Skeletal muscle tissue (tissue), 4 donors: Measurements from ENCODE around the gene PLA2G7. TPM values are rescaled to one million over a fixed set of nuclear protein-coding genes. Genes with fewer than 3 reads are reported as not detected.

Experiments used
- H3K27ac ChIP-seq: one replicate; pipeline ENCODE4 v1.7.0; 2013; ENCODE audit warnings: mild to moderate bottlenecking, low read depth, low read length, inconsistent platforms
- H3K27me3 ChIP-seq, 3 donors: one replicate each; pipeline ENCODE4 v1.7.0; 2013; ENCODE audit warnings: low read length in 3 of 3; ENCODE audit not compliant: control insufficient read depth in 3 of 3, insufficient read depth in 3 of 3
- H3K36me3 ChIP-seq, 3 donors: one replicate each; pipeline ENCODE4 v1.7.0; 2013; ENCODE audit warnings: low read length in 3 of 3; ENCODE audit not compliant: control insufficient read depth in 3 of 3, insufficient read depth in 3 of 3
- H3K4me1 ChIP-seq, 3 donors: one replicate each; pipeline ENCODE4 v1.7.0; 2013; ENCODE audit warnings: low read length in 3 of 3, mild to moderate bottlenecking in 3 of 3; ENCODE audit not compliant: control insufficient read depth in 3 of 3, insufficient read depth in 3 of 3
- H3K4me3 ChIP-seq, 3 donors: one replicate each; pipeline ENCODE4 v1.7.0; 2013; ENCODE audit warnings: low read length in 3 of 3
- H3K9ac ChIP-seq, 3 donors: one replicate each; pipeline ENCODE4 v1.7.0; 2013; ENCODE audit warnings: low read length in 3 of 3, mild to moderate bottlenecking in 3 of 3, moderate library complexity in 2 of 3, low read depth in 1 of 3
- H3K9me3 ChIP-seq, 3 donors: one replicate each; pipeline ENCODE4 v1.7.0; 2013; ENCODE audit warnings: low read length in 3 of 3; ENCODE audit not compliant: control insufficient read depth in 3 of 3
- total RNA-seq: library from RNA; depleted of rRNA; stranded (reverse); fragments of >200 nt; gene quantifications from one replicate; pipeline ENCODE4 v1.2.3, GENCODE V29; 2014
- donor health status: Osteomylitis.

PLA2G7 gene
- total RNA-seq, 1 donor from 2014 or later: 1.6 TPM

- Histone ChIP-seq H3K27me3 (peaks cover 5 to 17% (median 6%) of the 10 kb centered on the region in 3 donors), H3K36me3 (no peaks in the 10 kb centered on the region), H3K9ac (no peak overlapping the region), H3K4me1 (peaks cover 5 to 6% (median 6%) of the 10 kb centered on the region in 3 donors), H3K27ac (no peak overlapping the region), H3K9me3 (no peaks in the 10 kb centered on the region), H3K4me3 (no peak overlapping the region)
These were observed 1.8 kb downstream of the PLA2G7 start for GRCh38 chr6:46733341-46733801.

- Histone ChIP-seq H3K27me3 (peaks cover 2 to 11% (median 6%) of the 10 kb centered on the region in 3 donors), H3K9me3 (no peaks in the 10 kb centered on the region), H3K27ac (no peak overlapping the region), H3K4me3 (no peak overlapping the region), H3K4me1 (peaks cover 5 to 6% (median 6%) of the 10 kb centered on the region in 3 donors), H3K9ac (no peak overlapping the region), H3K36me3 (no peaks in the 10 kb centered on the region)
These were observed 4.2 kb downstream of the PLA2G7 start for GRCh38 chr6:46730921-46731461.

- H3K36me3 ChIP-seq: no peaks in the 10 kb centered on the region
- H3K9ac ChIP-seq: no peak overlapping the region
- no peak overlapping the region for H3K27ac ChIP-seq
- H3K4me1 ChIP-seq: no peaks in the 10 kb centered on the region
- H3K27me3 ChIP-seq: peaks cover 2 to 4% (median 3%) of the 10 kb centered on the region in 3 donors
- no peak overlapping the region for H3K4me3 ChIP-seq
- no peaks in the 10 kb centered on the region for H3K9me3 ChIP-seq
These were observed 5.3 kb downstream of the PLA2G7 start for GRCh38 chr6:46729787-46730326.

GRCh38 chr6:46720401-46720800 lies 14.8 kb downstream of the PLA2G7 start:
- no peak overlapping the region for H3K27ac ChIP-seq
- no peak overlapping the region for H3K4me3 ChIP-seq
- no peak overlapping the region for H3K9ac ChIP-seq
- no peaks in the 10 kb centered on the region for H3K4me1 ChIP-seq
- no peaks in the 10 kb centered on the region for H3K9me3 ChIP-seq
- H3K27me3 ChIP-seq: peaks cover 0 to 5% (median 0%) of the 10 kb centered on the region in 3 donors
- no peaks in the 10 kb centered on the region for H3K36me3 ChIP-seq

- Histone ChIP-seq H3K4me3 (no peak overlapping the region), H3K9me3 (no peaks in the 10 kb centered on the region), H3K9ac (no peak overlapping the region), H3K27me3 (peaks cover 0 to 5% (median 0%) of the 10 kb centered on the region in 3 donors), H3K27ac (no peak overlapping the region), H3K4me1 (no peaks in the 10 kb centered on the region), H3K36me3 (no peaks in the 10 kb centered on the region)
These were observed 16.1 kb downstream of the PLA2G7 start for GRCh38 chr6:46719099-46719498.

GRCh38 chr6:46715141-46715540 lies 20.0 kb downstream of the PLA2G7 start:
- H3K36me3 ChIP-seq: no peaks in the 10 kb centered on the region
- H3K9me3 ChIP-seq: no peaks in the 10 kb centered on the region
- no peak overlapping the region for H3K9ac ChIP-seq
- no peak overlapping the region for H3K4me3 ChIP-seq
- H3K27me3 ChIP-seq: no peaks in the 10 kb centered on the region
- no peak overlapping the region for H3K27ac ChIP-seq
- no peaks in the 10 kb centered on the region for H3K4me1 ChIP-seq

GRCh38 chr6:46711491-46711890 lies 23.7 kb downstream of the PLA2G7 start:
- Histone ChIP-seq H3K4me1 (no peaks in the 10 kb centered on the region), H3K36me3 (no peaks in the 10 kb centered on the region), H3K9ac (no peak overlapping the region), H3K27me3 (no peaks in the 10 kb centered on the region), H3K9me3 (no peaks in the 10 kb centered on the region), H3K4me3 (no peak overlapping the region), H3K27ac (no peak overlapping the region)

GRCh38 chr6:46706464-46706863 lies 28.7 kb downstream of the PLA2G7 start:
- Histone ChIP-seq H3K4me1 (no peaks in the 10 kb centered on the region), H3K27me3 (no peaks in the 10 kb centered on the region), H3K9ac (no peak overlapping the region), H3K36me3 (no peaks in the 10 kb centered on the region), H3K4me3 (no peak overlapping the region), H3K27ac (no peak overlapping the region), H3K9me3 (no peaks in the 10 kb centered on the region)

- no peak overlapping the region for H3K27ac ChIP-seq
- no peaks in the 10 kb centered on the region for H3K27me3 ChIP-seq
- no peak overlapping the region for H3K4me3 ChIP-seq
- H3K36me3 ChIP-seq: no peaks in the 10 kb centered on the region
- H3K4me1 ChIP-seq: no peaks in the 10 kb centered on the region
- H3K9ac ChIP-seq: no peak overlapping the region
- no peaks in the 10 kb centered on the region for H3K9me3 ChIP-seq
These were observed 30.6 kb downstream of the PLA2G7 start for GRCh38 chr6:46704562-46704961.

- H3K4me3 ChIP-seq: no peak overlapping the region
- no peak overlapping the region for H3K27ac ChIP-seq
- no peaks in the 10 kb centered on the region for H3K27me3 ChIP-seq
- no peak overlapping the region for H3K9ac ChIP-seq
- peaks cover 0 to 2% (median 0%) of the 10 kb centered on the region in 3 donors for H3K36me3 ChIP-seq
- H3K4me1 ChIP-seq: no peaks in the 10 kb centered on the region
- no peaks in the 10 kb centered on the region for H3K9me3 ChIP-seq
These were observed 35.2 kb downstream of the PLA2G7 start for GRCh38 chr6:46699970-46700369.
